Heart right ventricle (tissue), 16 donors: Measurements from ENCODE around the gene CREB5. TPM values are rescaled to one million over a fixed set of nuclear protein-coding genes. Genes with fewer than 3 reads are reported as not detected.
A peak's percentile ranks its signal among the peaks of the same experiment; 100 is the strongest.

Source experiments
- ATAC-seq, 8 donors: fragments of 200-7000 bp; cut with Tn5 transposase; one replicate each; pipeline ENCODE4 v1.9.1; 2020; ENCODE audit warnings: mild to moderate bottlenecking in 8 of 8, moderate library complexity in 8 of 8, moderate number of reproducible peaks in 1 of 8
- DNase-seq, 2 donors: peaks; one replicate each; pipeline ENCODE4 v3.0.0-alpha.2; 2020
- H3K27ac ChIP-seq, 10 donors: fragments of 200-600 bp; sonication (generic) in 2 of 10; one replicate each; pipeline versions ENCODE4 v1.5.0 to v1.8.0; 2020 to 2022; ENCODE audit warnings: mild to moderate bottlenecking in 3 of 10
- H3K27me3 ChIP-seq, 7 donors: fragments of 200-600 bp; one replicate each; pipeline ENCODE4 v1.8.0; 2021 to 2022; ENCODE audit warnings: mild to moderate bottlenecking in 2 of 7
- H3K36me3 ChIP-seq, 9 donors: fragments of 200-600 bp; sonication (generic) in 1 of 9; one replicate each; pipeline versions ENCODE4 v1.5.0 to v1.8.0; 2020 to 2022; ENCODE audit warnings: mild to moderate bottlenecking in 2 of 9
- H3K4me1 ChIP-seq, 9 donors: fragments of 200-600 bp; sonication (generic) in 1 of 9; one replicate each; pipeline versions ENCODE4 v1.5.0 to v1.8.0; 2020 to 2022; ENCODE audit warnings: mild to moderate bottlenecking in 4 of 9
- H3K4me3 ChIP-seq, 10 donors: fragments of 200-600 bp; sonication (generic) in 2 of 10; one replicate each; pipeline versions ENCODE4 v1.5.0 to v1.8.0; 2020 to 2022; ENCODE audit warnings: mild to moderate bottlenecking in 7 of 10, moderate library complexity in 2 of 10
- H3K9me3 ChIP-seq, 11 donors: fragments of 200-600 bp in 10 of 11; sonication (generic) in 2 of 11; one replicate each; pipeline versions ENCODE4 v1.5.0 to v1.8.0; 2013 to 2022; ENCODE audit warnings: mild to moderate bottlenecking in 2 of 11, control low read depth in 1 of 11, moderate library complexity in 1 of 11
- CTCF ChIP-seq, 9 donors: fragments of 200-600 bp; sonication (generic) in 2 of 9; IDR thresholded peaks; one replicate each; pipeline versions ENCODE4 v1.5.0 to v1.8.0; 2021 to 2022; ENCODE audit warnings: antibody characterized with exemption in 9 of 9, mild to moderate bottlenecking in 5 of 9, moderate library complexity in 1 of 9
- WGBS, 2 donors: extraction: QIAGEN DNeasy Blood & Tissue Kit; methylation state at CpG; one replicate each; pipeline ENCODE4 v1.1.7; 2013; ENCODE audit warnings: inconsistent platforms in 1 of 2; 5-methylcytosine and 5-hydroxymethylcytosine counted together
- intact Hi-C, 10 donors: fragments of 100-400 bp; cut with DNase I; formaldehyde crosslinking; loops; one replicate each; pipeline versions ENCODE4 v1.11.1 to v1.14.2; 2022
- polyA plus RNA-seq, 2 donors: library from polyadenylated mRNA; stranded (reverse); fragments of 200-250 nt; gene quantifications; one replicate each; pipeline ENCODE4 v1.2.3, GENCODE V29; 2013
- total RNA-seq, 10 donors: library from RNA; stranded (reverse); fragmentation: NEBNext Ultra II Directional in 3 of 10; extraction: Animal tissue kit (Norgen Biotek cat#: 25700) in 3 of 10; gene quantifications; one replicate each; pipeline versions ENCODE4 v1.2.1 to v1.2.4, GENCODE V29; 2021 to 2023
- donor health status: Arrhythmogenic right ventricular cardiomyopathy.
- donor health status: ischemic (EF 13 %, LVEDD 7.1; RV severe dilation, severe dysfunction).
- donor health status: healthy with polysubstance abuse.
- donor health status: DM: no; HTN: yes; CAD: no.
- donor health status: DM: no; HTN: no; CAD: no.
- donor health status: ischemic (EF 25% LVEDD 6.9; RV normal size, moderate dysfunction).
- donor health status: ischemic (EF 25% LVEDD 5.7; RV mildly dilated, moderate dysfunction).
- donor health status: healthy.
- donor health status: DM: yes; HTN: yes; CAD: no.
- donor health status: Ischemic cardiomyopathy.
- donor health status: ischemic (EF 35%, LVEDD 5.7; RV mildly dilated, moderate dysfunction).
- donor health status: nonischemic (EF 11% LVEDD 7.7; RV severe dilation, severe dysfunction).
- donor health status: DM: yes; HTN: yes; CAD: no.
- donor health status: PGD.
- donor health status: ischemic (EF 29% LVEDD 5.4; RV normal size, mild dysfunction).
- donor health status: nonischemic (EF 23%, LVEDD 6.1; RV moderate dilation, normal function).

CREB5 gene
- total and polyA plus RNA-seq, 12 donors: 4.7 to 170 (median 19.0) TPM

- no peak for TF ChIP-seq CTCF (IDR thresholded peaks at IDR 0.05)
- no peaks in the 10 kb centered on the region for H3K36me3 ChIP-seq
- no peak overlapping the region for H3K27ac ChIP-seq
- no peak for DNase-seq
- no peak for ATAC-seq
- intact Hi-C loops: no loop called here
- H3K9me3 ChIP-seq: no peaks in the 10 kb centered on the region
- peaks cover 0 to 27% (median 6%) of the 10 kb centered on the region in 9 donors for H3K4me1 ChIP-seq
- no peak overlapping the region for H3K4me3 ChIP-seq
- WGBS, 2 donors: 80 to 81% methylated on average over 11 of the region's 11 CpGs
- H3K27me3 ChIP-seq: no peaks in the 10 kb centered on the region
These were observed 229.6 kb downstream of the CREB5 start for GRCh38 chr7:28641752-28642545.

- DNase-seq (no peak), ATAC-seq (peak in 2 of 8 donors; percentile 21 to 28)
- Histone ChIP-seq H3K27ac (no peak overlapping the region), H3K4me3 (no peak overlapping the region), H3K4me1 (peaks cover 0 to 27% (median 6%) of the 10 kb centered on the region in 9 donors), H3K9me3 (no peaks in the 10 kb centered on the region), H3K36me3 (no peaks in the 10 kb centered on the region), H3K27me3 (no peaks in the 10 kb centered on the region)
- TF ChIP-seq CTCF (IDR thresholded peaks at IDR 0.05): no peak
- intact Hi-C loops: no loop called here
- 45 to 56% methylated on average over 1 of the region's 1 CpG for WGBS, 2 donors
These were observed 230.9 kb downstream of the CREB5 start for GRCh38 chr7:28643188-28643569.

- no peak for TF ChIP-seq CTCF (IDR thresholded peaks at IDR 0.05)
- no peak overlapping the region for H3K4me3 ChIP-seq
- no peak for DNase-seq
- intact Hi-C loops: no loop called here
- no peaks in the 10 kb centered on the region for H3K9me3 ChIP-seq
- no peaks in the 10 kb centered on the region for H3K36me3 ChIP-seq
- H3K4me1 ChIP-seq: peaks cover 0 to 27% (median 6%) of the 10 kb centered on the region in 9 donors
- H3K27me3 ChIP-seq: no peaks in the 10 kb centered on the region
- ATAC-seq: no peak
- H3K27ac ChIP-seq: no peak overlapping the region
- WGBS, 2 donors: 69 to 76% methylated on average over 3 of the region's 3 CpGs
These were observed 231.4 kb downstream of the CREB5 start for GRCh38 chr7:28643584-28644340.

- no peaks in the 10 kb centered on the region for H3K27me3 ChIP-seq
- no peaks in the 10 kb centered on the region for H3K9me3 ChIP-seq
- TF ChIP-seq CTCF (IDR thresholded peaks at IDR 0.05): no peak
- no peak for DNase-seq
- no peak overlapping the region for H3K4me3 ChIP-seq
- WGBS, 2 donors: 86 to 97% methylated on average over 1 of the region's 1 CpG
- intact Hi-C loops: no loop called here
- no peak for ATAC-seq
- H3K27ac ChIP-seq: no peak overlapping the region
- peaks cover 0 to 27% (median 9%) of the 10 kb centered on the region in 9 donors for H3K4me1 ChIP-seq
- H3K36me3 ChIP-seq: no peaks in the 10 kb centered on the region
These were observed 233.5 kb downstream of the CREB5 start for GRCh38 chr7:28645866-28646265.
